Epithelial cell of proximal tubule (primary cell): ENCODE measurements around the gene CDH9. TPM values are rescaled to one million over a fixed set of nuclear protein-coding genes. Genes with fewer than 3 reads are reported as not detected.
A peak's percentile ranks its signal among the peaks of the same experiment; 100 is the strongest.

Experiments used
- DNase-seq: peaks from one replicate; pipeline ENCODE4 v3.0.0-alpha.2; 2011; ENCODE audit warnings: low read depth
- H3K4me3 ChIP-seq: 2 replicates; pipeline ENCODE4 v1.5.1; 2011; ENCODE audit warnings: low read depth, mild to moderate bottlenecking, low read length
- total RNA-seq: library from RNA; depleted of rRNA; stranded (reverse); fragments of >200 nt; gene quantifications from 2 replicates; pipeline ENCODE4 v1.2.3, GENCODE V29; 2015
- TF ChIP-seq, protein P1 (sequence below): conservative IDR thresholded peaks from 2 replicates; pipeline ENCODE4 v1.5.1; 2012; ENCODE audit warnings: low read depth, mild to moderate bottlenecking, low read length

Gene CDH9
- total RNA-seq, 1 donor from 2014 or later, result not detected

GRCh38 chr5:27041372-27041771, 3.0 kb upstream of the CDH9 start:
- no peak overlapping the region for H3K4me3 ChIP-seq
- no peak for DNase-seq
- TF ChIP-seq, protein P1, sequence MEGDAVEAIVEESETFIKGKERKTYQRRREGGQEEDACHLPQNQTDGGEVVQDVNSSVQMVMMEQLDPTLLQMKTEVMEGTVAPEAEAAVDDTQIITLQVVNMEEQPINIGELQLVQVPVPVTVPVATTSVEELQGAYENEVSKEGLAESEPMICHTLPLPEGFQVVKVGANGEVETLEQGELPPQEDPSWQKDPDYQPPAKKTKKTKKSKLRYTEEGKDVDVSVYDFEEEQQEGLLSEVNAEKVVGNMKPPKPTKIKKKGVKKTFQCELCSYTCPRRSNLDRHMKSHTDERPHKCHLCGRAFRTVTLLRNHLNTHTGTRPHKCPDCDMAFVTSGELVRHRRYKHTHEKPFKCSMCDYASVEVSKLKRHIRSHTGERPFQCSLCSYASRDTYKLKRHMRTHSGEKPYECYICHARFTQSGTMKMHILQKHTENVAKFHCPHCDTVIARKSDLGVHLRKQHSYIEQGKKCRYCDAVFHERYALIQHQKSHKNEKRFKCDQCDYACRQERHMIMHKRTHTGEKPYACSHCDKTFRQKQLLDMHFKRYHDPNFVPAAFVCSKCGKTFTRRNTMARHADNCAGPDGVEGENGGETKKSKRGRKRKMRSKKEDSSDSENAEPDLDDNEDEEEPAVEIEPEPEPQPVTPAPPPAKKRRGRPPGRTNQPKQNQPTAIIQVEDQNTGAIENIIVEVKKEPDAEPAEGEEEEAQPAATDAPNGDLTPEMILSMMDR, result no peak

- no peak overlapping the region for H3K4me3 ChIP-seq
- TF ChIP-seq, protein P1, result no peak
- DNase-seq, result no peak
Measured at GRCh38 chr5:27034565-27034964, 3.8 kb downstream of the CDH9 start.

DNA sequence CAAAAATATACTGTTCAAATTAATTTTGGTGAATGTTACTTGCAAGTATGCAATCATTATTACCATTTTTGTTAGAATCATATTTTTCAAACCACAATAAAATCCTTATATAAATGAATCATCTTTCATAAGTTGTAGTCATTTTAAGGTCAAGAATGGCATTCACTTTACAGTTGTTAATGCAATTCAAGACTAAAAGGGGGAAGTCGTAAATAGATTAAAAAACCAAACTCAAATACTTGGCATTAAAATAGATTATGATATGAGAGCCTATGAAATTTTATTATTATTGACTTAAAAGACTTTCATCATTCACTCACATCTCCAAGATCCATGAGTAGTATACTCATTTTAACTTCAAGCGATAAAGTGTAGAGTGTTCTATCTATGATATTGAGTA, 11.6 kb downstream of the CDH9 start:
- TF ChIP-seq, protein P1, result no peak
- no peak overlapping the region for H3K4me3 ChIP-seq
- no peak for DNase-seq

GRCh38 chr5:27026063-27026462, 12.3 kb downstream of the CDH9 start:
- no peak overlapping the region for H3K4me3 ChIP-seq
- no peak for DNase-seq
- TF ChIP-seq, protein P1, result no peak

- TF ChIP-seq, protein P1, result no peak
- H3K4me3 ChIP-seq, result no peak overlapping the region
- no peak for DNase-seq
Measured at GRCh38 chr5:27021471-27021870, 16.9 kb downstream of the CDH9 start.

GRCh38 chr5:27020973-27021372, 17.4 kb downstream of the CDH9 start:
- DNase-seq, result no peak
- no peak overlapping the region for H3K4me3 ChIP-seq
- TF ChIP-seq, protein P1, result peak; percentile 55

DNA sequence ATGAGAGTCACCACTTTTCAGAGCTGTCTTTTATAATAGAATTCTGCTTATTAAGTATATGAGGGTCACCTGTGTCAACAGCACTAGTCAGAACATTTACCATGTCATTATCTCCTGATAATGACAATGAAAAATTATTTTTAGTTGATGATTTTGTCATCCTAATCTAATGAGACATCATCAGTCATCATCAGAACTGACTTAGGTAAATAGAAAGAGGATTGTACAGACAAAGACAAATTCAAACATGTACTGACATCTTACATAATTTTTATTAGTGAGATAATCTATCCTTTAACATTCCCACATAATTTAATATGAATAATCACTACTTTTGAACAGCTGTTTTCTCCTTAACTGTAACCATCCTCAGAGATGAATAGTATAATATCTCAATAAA, 22.6 kb downstream of the CDH9 start:
- TF ChIP-seq, protein P1, result no peak
- no peak for DNase-seq
- no peak overlapping the region for H3K4me3 ChIP-seq
